GM12801 (cell line): ENCODE data around the gene EP400.

Source experiments
- CTCF ChIP-seq: IDR thresholded peaks from one replicate; pipeline ENCODE4 v1.5.1; 2011; ENCODE audit warnings: control low read depth; ENCODE audit not compliant: insufficient read length; ENCODE audit errors: extremely low read depth

The EP400 gene

GRCh38 chr12:131943876-131944275 lies 5.9 kb upstream of the EP400 start:
- TF ChIP-seq CTCF, result no peak

- no peak for TF ChIP-seq CTCF
Measured at GRCh38 chr12:131944601-131945251, 5.0 kb upstream of the EP400 start.

DNA sequence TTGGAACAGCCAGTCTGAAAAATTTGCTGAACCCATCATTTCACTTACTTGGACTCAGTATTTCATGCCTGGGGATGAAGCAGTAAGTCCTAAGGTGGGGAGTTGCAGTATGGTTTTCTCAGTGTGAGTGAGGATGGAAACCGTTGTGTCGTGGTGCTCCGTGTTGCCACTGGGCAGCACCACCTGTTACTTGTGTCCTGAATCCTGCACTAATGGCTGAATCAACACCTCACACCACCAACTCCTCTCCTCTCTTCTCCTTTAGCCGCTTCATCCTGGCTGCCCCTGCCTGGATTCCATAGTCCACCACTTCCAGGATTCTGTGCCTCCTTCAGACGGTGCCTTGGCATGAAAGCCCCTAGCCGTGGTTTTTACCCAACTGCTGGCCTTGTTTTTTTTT lies 3.0 kb upstream of the EP400 start:
- no peak for TF ChIP-seq CTCF

GRCh38 chr12:131947482-131948027 lies 2.2 kb upstream of the EP400 start:
- no peak for TF ChIP-seq CTCF

DNA sequence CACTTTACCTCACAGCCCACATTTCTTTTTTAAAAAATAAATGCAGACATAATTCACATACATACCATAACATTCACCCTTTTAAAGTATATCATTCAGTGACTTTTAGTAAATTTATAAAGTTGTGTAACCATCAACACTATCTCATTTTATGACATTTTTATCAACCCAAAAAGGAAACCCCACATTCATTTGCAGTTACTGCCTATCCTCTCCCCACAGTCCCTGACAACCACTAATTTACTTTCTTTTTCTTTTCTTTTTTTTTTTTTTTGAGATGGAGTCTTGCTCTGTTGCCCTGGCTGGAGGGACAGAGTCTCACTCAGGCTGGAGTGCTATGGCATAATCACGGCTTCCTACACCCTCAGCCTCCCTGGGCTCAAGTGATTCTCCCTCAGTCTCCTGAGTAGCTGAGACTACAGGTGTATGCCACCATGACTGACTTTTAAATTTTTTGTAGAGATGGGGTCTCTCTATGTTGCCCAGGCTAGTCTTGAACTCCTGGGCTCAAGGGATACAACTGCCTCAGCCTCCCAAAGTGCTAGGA lies 1.5 kb upstream of the EP400 start:
- TF ChIP-seq CTCF, result no peak

DNA sequence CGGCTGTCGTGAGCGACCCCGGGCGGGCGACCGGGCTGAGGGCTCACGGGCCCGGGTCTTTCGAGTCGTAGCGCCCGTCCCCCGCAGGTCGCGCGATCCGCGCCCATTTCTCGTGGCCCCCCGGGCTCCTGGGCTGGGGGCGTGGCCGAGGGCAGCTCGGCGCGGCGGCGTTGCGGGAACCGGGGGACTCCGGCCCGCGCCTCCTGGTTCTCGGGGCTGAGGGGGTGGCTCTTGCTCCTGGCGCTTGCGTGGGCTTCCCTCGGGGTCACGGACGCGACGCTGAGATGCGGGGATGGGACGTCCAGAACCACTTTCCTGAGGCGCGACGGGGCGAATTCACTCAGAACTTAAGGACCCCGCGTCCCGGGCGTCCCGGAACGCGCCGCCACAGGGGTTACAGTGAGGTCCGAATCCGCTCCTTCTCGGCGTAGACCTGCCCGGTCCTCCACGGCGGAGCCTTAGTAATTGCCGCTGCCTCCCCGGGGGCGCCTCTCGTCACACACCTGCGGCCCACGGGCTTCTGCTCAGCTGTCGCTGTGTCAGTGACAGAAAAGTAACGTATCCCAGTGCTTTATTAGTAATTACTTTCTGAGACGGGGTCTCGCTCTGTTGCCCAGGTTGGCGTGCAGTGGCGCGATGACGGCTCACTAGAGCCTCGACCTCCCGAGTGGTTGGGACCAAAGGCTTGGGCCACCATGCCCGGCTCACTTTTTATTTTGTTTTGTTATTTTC lies 606 bp downstream of the EP400 start:
- TF ChIP-seq CTCF, result no peak

DNA sequence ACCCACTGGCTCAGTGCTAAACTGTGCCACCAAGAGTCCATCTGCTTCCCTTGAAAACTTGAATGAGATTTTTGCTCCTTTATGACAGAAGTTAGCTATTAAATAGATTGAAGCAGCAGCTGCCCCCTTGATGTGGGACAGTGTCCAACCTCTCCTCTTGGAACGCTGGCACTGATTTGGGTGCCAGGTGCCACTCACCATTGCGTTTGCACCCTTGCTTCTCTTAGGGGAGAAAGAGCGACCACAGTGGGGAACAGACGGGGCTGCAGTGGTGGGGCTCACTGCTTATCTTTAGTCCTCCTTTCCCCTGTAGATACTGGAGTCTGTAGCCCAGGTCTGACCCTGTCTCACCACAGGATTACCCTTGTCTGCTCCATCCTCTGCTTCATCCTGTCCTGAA lies 9.4 kb downstream of the EP400 start:
- no peak for TF ChIP-seq CTCF
